ENCODE results near the gene MGAT4A.

Gene MGAT4A

DNA sequence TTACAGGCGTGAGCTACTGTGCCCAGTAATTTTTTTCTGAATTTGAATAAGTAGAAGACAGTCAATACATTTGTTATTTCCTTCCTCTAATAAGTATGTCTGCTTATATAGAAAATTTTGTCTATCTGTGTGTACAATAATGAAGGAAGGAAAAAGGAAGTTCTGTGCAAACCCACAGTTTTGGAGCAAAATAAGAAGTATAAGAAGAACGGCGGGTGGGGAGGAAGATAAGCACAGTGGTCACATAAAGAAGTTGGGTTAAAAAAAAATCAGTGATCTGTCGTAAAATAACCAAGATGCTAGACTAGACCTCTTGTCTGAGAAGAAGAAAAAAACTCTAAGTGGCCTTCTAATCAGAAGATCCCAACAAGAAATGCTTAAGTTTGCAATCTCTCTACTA, 20.2 kb downstream of the MGAT4A start:
- TF ChIP-seq, protein P1, sequence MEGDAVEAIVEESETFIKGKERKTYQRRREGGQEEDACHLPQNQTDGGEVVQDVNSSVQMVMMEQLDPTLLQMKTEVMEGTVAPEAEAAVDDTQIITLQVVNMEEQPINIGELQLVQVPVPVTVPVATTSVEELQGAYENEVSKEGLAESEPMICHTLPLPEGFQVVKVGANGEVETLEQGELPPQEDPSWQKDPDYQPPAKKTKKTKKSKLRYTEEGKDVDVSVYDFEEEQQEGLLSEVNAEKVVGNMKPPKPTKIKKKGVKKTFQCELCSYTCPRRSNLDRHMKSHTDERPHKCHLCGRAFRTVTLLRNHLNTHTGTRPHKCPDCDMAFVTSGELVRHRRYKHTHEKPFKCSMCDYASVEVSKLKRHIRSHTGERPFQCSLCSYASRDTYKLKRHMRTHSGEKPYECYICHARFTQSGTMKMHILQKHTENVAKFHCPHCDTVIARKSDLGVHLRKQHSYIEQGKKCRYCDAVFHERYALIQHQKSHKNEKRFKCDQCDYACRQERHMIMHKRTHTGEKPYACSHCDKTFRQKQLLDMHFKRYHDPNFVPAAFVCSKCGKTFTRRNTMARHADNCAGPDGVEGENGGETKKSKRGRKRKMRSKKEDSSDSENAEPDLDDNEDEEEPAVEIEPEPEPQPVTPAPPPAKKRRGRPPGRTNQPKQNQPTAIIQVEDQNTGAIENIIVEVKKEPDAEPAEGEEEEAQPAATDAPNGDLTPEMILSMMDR (IDR thresholded peaks at IDR 0.05; ENCODE audit: insufficient read depth, missing control alignments), result no peak
- FAIRE-seq (no peak), DNase-seq (ENCODE audit: insufficient read length, low spot score) (no peak)

DNA sequence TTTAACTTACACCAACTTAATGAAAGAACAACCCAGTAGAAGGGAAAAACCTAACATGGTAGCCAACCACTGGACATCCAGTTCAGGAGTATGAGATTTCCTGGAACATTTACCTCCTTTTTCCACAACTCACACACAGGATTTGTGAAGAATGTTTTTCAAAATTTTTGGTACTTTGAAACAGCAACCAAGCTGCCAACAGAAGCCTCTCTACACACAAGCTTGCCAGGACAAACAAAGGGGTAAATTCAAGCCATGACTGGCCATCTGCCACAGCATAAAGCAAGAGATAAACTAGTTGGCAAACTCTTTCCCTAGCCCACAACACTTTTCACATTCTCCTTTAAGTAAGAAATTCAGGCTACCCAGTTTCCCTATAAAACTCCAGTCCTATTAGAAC, 21.4 kb downstream of the MGAT4A start:
- FAIRE-seq (no peak), DNase-seq (ENCODE audit: insufficient read length, low spot score) (no peak)
- TF ChIP-seq, protein P1 (IDR thresholded peaks at IDR 0.05; ENCODE audit: insufficient read depth, missing control alignments), result no peak

DNA sequence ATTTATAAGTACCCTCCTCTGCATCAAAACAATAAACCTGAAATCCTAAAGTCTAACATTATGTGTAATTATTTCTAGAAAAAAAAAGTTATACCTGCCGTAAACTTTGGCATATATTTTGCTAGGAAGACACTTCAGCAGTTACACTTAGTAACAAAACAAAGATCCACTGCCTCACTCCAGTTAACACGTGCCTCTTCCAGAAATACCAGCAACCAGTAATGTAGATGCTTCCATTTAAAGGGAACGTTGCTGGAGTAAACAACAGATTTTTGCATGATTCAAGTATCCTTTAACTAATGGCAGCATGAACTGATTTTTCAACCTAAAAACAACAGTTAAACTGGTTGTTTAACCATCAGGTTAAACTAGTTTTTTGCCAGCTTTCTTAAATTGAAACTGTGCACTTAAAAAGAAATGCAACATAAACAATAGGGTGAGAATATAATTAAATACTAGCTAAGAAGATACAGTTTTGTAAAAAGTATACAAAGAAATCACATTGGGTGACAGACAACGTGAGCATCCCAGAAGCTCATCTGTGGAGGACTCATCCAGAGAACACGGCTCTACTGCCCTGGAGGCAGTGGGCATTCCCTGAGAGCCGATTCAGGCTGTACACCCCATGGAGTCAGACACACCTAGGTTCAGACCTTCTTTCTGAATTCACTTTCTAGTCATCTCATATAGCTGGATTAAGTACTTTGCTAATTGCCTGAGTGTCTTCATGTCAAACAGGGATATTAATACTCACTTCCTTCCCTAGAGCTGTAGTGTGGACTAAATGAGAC, 22.3 kb downstream of the MGAT4A start:
- FAIRE-seq, result no peak
- DNase-seq (ENCODE audit: insufficient read length, low spot score), result no peak
- TF ChIP-seq, protein P1 (IDR thresholded peaks at IDR 0.05; ENCODE audit: insufficient read depth, missing control alignments), result no peak

DNA sequence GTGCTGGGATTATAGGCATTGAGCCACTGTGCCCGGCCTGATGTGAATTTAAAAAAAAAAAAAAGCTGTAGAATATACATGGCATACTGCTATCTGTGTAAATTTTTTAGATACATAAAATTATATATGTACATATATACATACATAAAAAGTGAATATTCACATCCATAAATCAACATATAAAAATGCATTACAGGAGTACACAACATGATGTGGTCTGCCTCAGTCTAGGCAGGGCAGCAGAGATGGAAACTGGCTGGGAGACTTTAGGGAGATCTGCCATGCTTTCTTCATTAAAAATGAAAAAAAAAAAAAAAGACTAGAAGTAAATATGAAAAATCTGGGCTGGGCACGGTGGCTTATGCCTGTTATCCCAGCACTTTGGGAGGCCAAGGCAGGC, 24.3 kb downstream of the MGAT4A start:
- FAIRE-seq (no peak), DNase-seq (ENCODE audit: insufficient read length, low spot score) (no peak)
- TF ChIP-seq, protein P1 (IDR thresholded peaks at IDR 0.05; ENCODE audit: insufficient read depth, missing control alignments), result no peak

DNA sequence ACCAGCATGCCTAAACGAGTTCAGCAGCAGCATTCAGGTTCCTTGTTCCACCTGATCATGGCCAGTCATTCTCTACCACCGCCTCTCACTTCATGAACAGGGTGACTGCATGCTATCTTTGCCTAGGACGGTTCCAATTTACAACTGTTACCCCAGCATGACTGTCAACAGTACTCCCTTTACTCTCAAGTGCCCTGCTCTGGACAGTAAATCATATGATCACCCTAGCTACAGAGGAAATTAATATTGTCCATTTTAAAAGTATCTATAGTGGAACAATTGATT, 25.7 kb downstream of the MGAT4A start:
- DNase-seq (ENCODE audit: insufficient read length, low spot score) (no peak), FAIRE-seq (no peak)
- TF ChIP-seq, protein P1 (IDR thresholded peaks at IDR 0.05; ENCODE audit: insufficient read depth, missing control alignments), result no peak

DNA sequence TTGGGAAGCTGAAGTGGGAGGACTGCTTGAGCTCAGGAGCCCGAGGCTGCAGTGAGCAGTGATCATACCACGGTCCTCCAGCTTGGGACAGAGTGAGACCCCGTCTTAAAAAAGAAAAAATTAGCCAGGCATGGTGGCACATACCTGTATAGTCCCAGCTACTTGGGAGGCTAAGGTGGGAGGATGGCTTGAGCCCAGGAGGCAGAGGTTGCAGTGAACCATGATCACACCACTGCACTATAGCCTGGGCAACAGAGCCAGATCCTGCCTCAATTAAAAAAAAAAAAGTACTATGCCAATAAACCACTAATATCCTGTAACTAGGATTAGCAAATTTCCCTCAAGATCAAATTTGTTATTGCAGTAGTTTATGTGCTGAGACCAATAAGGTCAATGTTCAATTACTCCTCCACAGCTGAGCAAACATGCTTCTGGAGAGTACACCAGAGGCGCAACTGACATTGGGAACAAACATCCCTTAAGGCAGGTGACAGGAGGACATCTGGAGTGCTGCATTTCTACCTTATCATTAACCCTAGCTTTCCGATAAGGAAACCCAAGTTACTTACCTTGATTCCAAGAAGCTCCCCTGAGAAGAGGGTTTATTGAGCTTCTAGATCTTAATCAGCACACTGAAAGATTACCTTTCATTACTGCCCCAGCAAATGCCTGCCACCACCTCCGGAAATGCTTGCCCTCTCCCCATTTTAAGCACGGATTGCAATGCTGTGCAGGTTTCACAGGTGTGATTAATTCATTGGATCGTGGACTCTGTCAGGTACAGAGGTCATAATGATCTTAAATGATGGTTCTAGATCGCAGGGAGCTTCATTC, 26.2 kb downstream of the MGAT4A start:
- DNase-seq (ENCODE audit: insufficient read length, low spot score) (no peak), FAIRE-seq (no peak)
- TF ChIP-seq, protein P1 (IDR thresholded peaks at IDR 0.05; ENCODE audit: insufficient read depth, missing control alignments), result no peak

DNA sequence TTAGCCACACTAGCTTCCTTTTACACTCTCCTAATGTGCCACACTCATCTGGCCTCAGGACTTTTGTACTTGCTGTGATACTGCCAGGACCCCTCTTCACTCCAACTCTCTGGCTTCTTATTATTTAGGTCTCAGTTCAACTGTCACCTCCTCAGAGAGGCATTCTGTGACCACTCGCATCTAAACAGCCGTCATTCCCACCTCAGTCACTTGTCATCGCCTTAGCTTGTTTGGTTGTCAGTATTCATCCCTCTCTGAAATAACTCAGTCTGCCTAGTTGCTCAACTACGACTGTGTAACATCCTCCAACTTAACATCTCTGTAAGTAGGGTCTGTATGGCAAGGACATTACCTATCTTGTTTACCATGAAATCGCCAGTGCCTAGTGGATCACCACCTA, 27.2 kb downstream of the MGAT4A start:
- no peak for FAIRE-seq
- no peak for DNase-seq (ENCODE audit: insufficient read length, low spot score)
- TF ChIP-seq, protein P1 (IDR thresholded peaks at IDR 0.05; ENCODE audit: insufficient read depth, missing control alignments), result no peak
